ENCODE data around the gene ACOD1.

The ACOD1 gene

GRCh38 chr13:76929320-76929719 is 19.0 kb upstream of the ACOD1 start:
- H4K20me1 ChIP-seq (ENCODE audit: insufficient read depth, low read length), result no peaks in the 10 kb centered on the region
- H3K27ac ChIP-seq (ENCODE audit: low read length), result no peak overlapping the region
- H3K4me3 ChIP-seq (ENCODE audit: low read depth in 1 of 2, low read length in 2 of 2), result no peak overlapping the region
- no peaks in the 10 kb centered on the region for H3K9me3 ChIP-seq (ENCODE audit: insufficient read depth, low read length, severe bottlenecking)
- TF ChIP-seq EZH2 (IDR thresholded peaks at IDR 0.05; ENCODE audit: borderline replicate concordance, low read depth, low read length, severe bottlenecking) (no peak), CTCF (IDR thresholded peaks at IDR 0.05; ENCODE audit: borderline replicate concordance, extremely low read depth, low read length, poor library complexity, severe bottlenecking) (no peak)
- H3K36me3 ChIP-seq (ENCODE audit: insufficient read depth, low read length), result no peaks in the 10 kb centered on the region
- H2AFZ ChIP-seq (ENCODE audit: low read depth, low read length), result no peak overlapping the region
- no peaks in the 10 kb centered on the region for H3K4me1 ChIP-seq (ENCODE audit: insufficient read depth, low read length)
- ATAC-seq (ENCODE audit: insufficient read depth, low read depth), result no peak
- no peak overlapping the region for H3K9ac ChIP-seq (ENCODE audit: low read depth, low read length)
- no peaks in the 10 kb centered on the region for H3K79me2 ChIP-seq (ENCODE audit: insufficient read depth, low read length)
- no peak for DNase-seq
- peaks cover 3% of the 10 kb centered on the region for H3K27me3 ChIP-seq (ENCODE audit: insufficient read depth, low read length, poor library complexity)
- no peak overlapping the region for H3K4me2 ChIP-seq (ENCODE audit: insufficient read depth, low read length)

- Histone ChIP-seq H4K20me1 (ENCODE audit: insufficient read depth, low read length) (no peaks in the 10 kb centered on the region), H3K4me2 (ENCODE audit: insufficient read depth, low read length) (no peak overlapping the region), H2AFZ (ENCODE audit: low read depth, low read length) (no peak overlapping the region), H3K4me3 (ENCODE audit: low read depth in 1 of 2, low read length in 2 of 2) (no peak overlapping the region), H3K9me3 (ENCODE audit: insufficient read depth, low read length, severe bottlenecking) (no peaks in the 10 kb centered on the region), H3K9ac (ENCODE audit: low read depth, low read length) (no peak overlapping the region), H3K4me1 (ENCODE audit: insufficient read depth, low read length) (no peaks in the 10 kb centered on the region), H3K27ac (ENCODE audit: low read length) (no peak overlapping the region), H3K79me2 (ENCODE audit: insufficient read depth, low read length) (no peaks in the 10 kb centered on the region), H3K27me3 (ENCODE audit: insufficient read depth, low read length, poor library complexity) (peaks cover 3% of the 10 kb centered on the region), H3K36me3 (ENCODE audit: insufficient read depth, low read length) (no peaks in the 10 kb centered on the region)
- ATAC-seq (ENCODE audit: insufficient read depth, low read depth) (no peak), DNase-seq (no peak)
- TF ChIP-seq CTCF (IDR thresholded peaks at IDR 0.05; ENCODE audit: borderline replicate concordance, extremely low read depth, low read length, poor library complexity, severe bottlenecking) (no peak), EZH2 (IDR thresholded peaks at IDR 0.05; ENCODE audit: borderline replicate concordance, low read depth, low read length, severe bottlenecking) (no peak)
These were observed 18.4 kb upstream of the ACOD1 start for GRCh38 chr13:76929851-76930374.

- no peak overlapping the region for H3K9ac ChIP-seq (ENCODE audit: low read depth, low read length)
- no peak overlapping the region for H2AFZ ChIP-seq (ENCODE audit: low read depth, low read length)
- H3K4me1 ChIP-seq (ENCODE audit: insufficient read depth, low read length), result no peaks in the 10 kb centered on the region
- H3K79me2 ChIP-seq (ENCODE audit: insufficient read depth, low read length), result no peaks in the 10 kb centered on the region
- no peaks in the 10 kb centered on the region for H3K9me3 ChIP-seq (ENCODE audit: insufficient read depth, low read length, severe bottlenecking)
- no peaks in the 10 kb centered on the region for H4K20me1 ChIP-seq (ENCODE audit: insufficient read depth, low read length)
- TF ChIP-seq CTCF (IDR thresholded peaks at IDR 0.05; ENCODE audit: borderline replicate concordance, extremely low read depth, low read length, poor library complexity, severe bottlenecking) (no peak), EZH2 (IDR thresholded peaks at IDR 0.05; ENCODE audit: borderline replicate concordance, low read depth, low read length, severe bottlenecking) (no peak)
- ATAC-seq (ENCODE audit: insufficient read depth, low read depth) (no peak), DNase-seq (no peak)
- peaks cover 3% of the 10 kb centered on the region for H3K27me3 ChIP-seq (ENCODE audit: insufficient read depth, low read length, poor library complexity)
- no peak overlapping the region for H3K4me3 ChIP-seq (ENCODE audit: low read depth in 1 of 2, low read length in 2 of 2)
- H3K36me3 ChIP-seq (ENCODE audit: insufficient read depth, low read length), result no peaks in the 10 kb centered on the region
- H3K27ac ChIP-seq (ENCODE audit: low read length), result no peak overlapping the region
- no peak overlapping the region for H3K4me2 ChIP-seq (ENCODE audit: insufficient read depth, low read length)
These were observed 16.2 kb upstream of the ACOD1 start for GRCh38 chr13:76932076-76932475.

GRCh38 chr13:76934671-76935070 is 13.6 kb upstream of the ACOD1 start:
- no peaks in the 10 kb centered on the region for H3K4me1 ChIP-seq (ENCODE audit: insufficient read depth, low read length)
- H3K9me3 ChIP-seq (ENCODE audit: insufficient read depth, low read length, severe bottlenecking), result no peaks in the 10 kb centered on the region
- H3K4me2 ChIP-seq (ENCODE audit: insufficient read depth, low read length), result no peak overlapping the region
- H3K9ac ChIP-seq (ENCODE audit: low read depth, low read length), result no peak overlapping the region
- H3K27me3 ChIP-seq (ENCODE audit: insufficient read depth, low read length, poor library complexity), result no peaks in the 10 kb centered on the region
- H3K79me2 ChIP-seq (ENCODE audit: insufficient read depth, low read length), result no peaks in the 10 kb centered on the region
- no peaks in the 10 kb centered on the region for H4K20me1 ChIP-seq (ENCODE audit: insufficient read depth, low read length)
- H3K36me3 ChIP-seq (ENCODE audit: insufficient read depth, low read length), result no peaks in the 10 kb centered on the region
- H3K4me3 ChIP-seq (ENCODE audit: low read depth in 1 of 2, low read length in 2 of 2), result no peak overlapping the region
- TF ChIP-seq EZH2 (IDR thresholded peaks at IDR 0.05; ENCODE audit: borderline replicate concordance, low read depth, low read length, severe bottlenecking) (no peak), CTCF (IDR thresholded peaks at IDR 0.05; ENCODE audit: borderline replicate concordance, extremely low read depth, low read length, poor library complexity, severe bottlenecking) (no peak)
- DNase-seq (no peak), ATAC-seq (ENCODE audit: insufficient read depth, low read depth) (no peak)
- no peak overlapping the region for H2AFZ ChIP-seq (ENCODE audit: low read depth, low read length)
- no peak overlapping the region for H3K27ac ChIP-seq (ENCODE audit: low read length)
